ENCODE results near the gene ALDH3B1. TPM values are rescaled to one million over a fixed set of nuclear protein-coding genes. Genes with fewer than 3 reads are reported as not detected.

ALDH3B1 gene
- polyA plus RNA-seq, 1 donor: 11.8 TPM

- DNase-seq (ENCODE audit: low read depth): no peak
Measured at GRCh38 chr11:68044145-68044813, 34.2 kb downstream of the ALDH3B1 start.

GRCh38 chr11:68044898-68045351 lies 34.8 kb downstream of the ALDH3B1 start:
- no peak for DNase-seq (ENCODE audit: low read depth)

GRCh38 chr11:68047437-68048290 lies 37.5 kb downstream of the ALDH3B1 start:
- DNase-seq (ENCODE audit: low read depth): no peak

GRCh38 chr11:68048681-68049508 lies 38.8 kb downstream of the ALDH3B1 start:
- no peak for DNase-seq (ENCODE audit: low read depth)

- no peak for DNase-seq (ENCODE audit: low read depth)
Measured at GRCh38 chr11:68049509-68050370, 39.6 kb downstream of the ALDH3B1 start.

GRCh38 chr11:68050371-68050841 lies 40.3 kb downstream of the ALDH3B1 start:
- DNase-seq (ENCODE audit: low read depth): no peak

GRCh38 chr11:68051191-68052136 lies 41.3 kb downstream of the ALDH3B1 start:
- DNase-seq (ENCODE audit: low read depth): no peak

GRCh38 chr11:68052137-68052873 lies 42.2 kb downstream of the ALDH3B1 start:
- no peak for DNase-seq (ENCODE audit: low read depth)

- DNase-seq (ENCODE audit: low read depth): no peak
Measured at GRCh38 chr11:68053117-68053516, 43.0 kb downstream of the ALDH3B1 start.

GRCh38 chr11:68053981-68054812 lies 44.1 kb downstream of the ALDH3B1 start:
- DNase-seq (ENCODE audit: low read depth): no peak

- DNase-seq (ENCODE audit: low read depth): no peak
Measured at GRCh38 chr11:68056317-68057285, 46.5 kb downstream of the ALDH3B1 start.

- DNase-seq (ENCODE audit: low read depth): no peak
Measured at GRCh38 chr11:68057807-68058206, 47.7 kb downstream of the ALDH3B1 start.

- no peak for DNase-seq (ENCODE audit: low read depth)
Measured at GRCh38 chr11:68061508-68061907, 51.4 kb downstream of the ALDH3B1 start.

- DNase-seq (ENCODE audit: low read depth): no peak
Measured at GRCh38 chr11:68064926-68065325, 54.8 kb downstream of the ALDH3B1 start.

- no peak for DNase-seq (ENCODE audit: low read depth)
Measured at GRCh38 chr11:68065841-68066240, 55.7 kb downstream of the ALDH3B1 start.

- DNase-seq (ENCODE audit: low read depth): no peak
Measured at GRCh38 chr11:68066742-68067141, 56.6 kb downstream of the ALDH3B1 start.

GRCh38 chr11:68067991-68068390 lies 57.9 kb downstream of the ALDH3B1 start:
- no peak for DNase-seq (ENCODE audit: low read depth)
